Progenitor cell of endocrine pancreas (in vitro differentiated cells): ENCODE measurements around the gene RASGRP1. TPM values are rescaled to one million over a fixed set of nuclear protein-coding genes. Genes with fewer than 3 reads are reported as not detected.

Source experiments
- DNase-seq: peaks from one replicate; pipeline ENCODE4 v3.0.0; 2021; ENCODE audit warnings: low spot score; ENCODE audit not compliant: unreplicated experiment
- H3K27ac Mint-ChIP-seq: 2 replicates; pipeline ENCODE4 v1.8.0; 2021; ENCODE audit warnings: mild to moderate bottlenecking, moderate library complexity, mixed read lengths
- H3K27me3 Mint-ChIP-seq: 2 replicates; pipeline ENCODE4 v1.8.0; 2021; ENCODE audit warnings: mixed read lengths
- H3K36me3 Mint-ChIP-seq: 2 replicates; pipeline ENCODE4 v1.8.0; 2022; ENCODE audit warnings: mixed read lengths; ENCODE audit not compliant: insufficient read depth
- H3K4me1 Mint-ChIP-seq: 2 replicates; pipeline ENCODE4 v1.8.0; 2021; ENCODE audit warnings: low read depth, mixed read lengths
- H3K4me3 Mint-ChIP-seq: 2 replicates; pipeline ENCODE4 v1.8.0; 2021; ENCODE audit warnings: low read depth, mild to moderate bottlenecking, moderate library complexity, mixed read lengths
- H3K9me3 Mint-ChIP-seq: 2 replicates; pipeline ENCODE4 v1.8.0; 2021; ENCODE audit warnings: low read depth, mixed read lengths
- total RNA-seq: library from RNA; stranded (reverse); gene quantifications from 2 replicates; pipeline ENCODE4 v1.2.1, GENCODE V29; 2021
- TF ChIP-seq, protein P1 (sequence below): fragments of 200-600 bp; sonication (generic); IDR thresholded peaks from one replicate; pipeline ENCODE4 v1.5.0; 2021; ENCODE audit warnings: antibody characterized with exemption, mild to moderate bottlenecking; ENCODE audit not compliant: unreplicated experiment

The RASGRP1 gene
- total RNA-seq, 1 donor from 2014 or later, result 1.5 TPM

- peaks cover 15% of the 10 kb centered on the region for H3K27me3 Mint-ChIP-seq
- peaks cover 11% of the 10 kb centered on the region for H3K4me1 Mint-ChIP-seq
Observed at GRCh38 chr15:38453971-38454695, 110.5 kb downstream of the RASGRP1 start, which contains the start of gene FAM98B. FAM98B (plus strand) TSS chr15:38454127; CDS start chr15:38454162, 35 bp downstream.

DNA sequence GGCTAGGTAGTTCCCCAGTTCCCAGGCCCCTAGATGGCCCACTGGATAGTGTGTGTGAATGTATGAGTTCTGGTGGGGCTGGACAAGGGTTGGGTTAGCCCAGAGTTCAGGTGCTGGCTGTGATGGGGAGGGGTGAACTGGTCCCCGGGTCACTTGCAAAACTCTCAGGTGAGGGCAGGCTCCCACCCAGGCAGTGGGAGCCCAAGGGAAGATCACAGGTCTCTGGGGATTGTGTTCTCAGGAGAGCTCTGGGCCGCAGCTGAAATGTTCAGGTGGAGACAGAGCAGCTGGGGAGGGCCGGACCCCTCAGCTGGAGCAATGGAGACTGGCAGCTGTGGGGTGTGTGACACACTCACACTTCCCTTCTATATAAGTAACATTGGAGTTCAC lies 123.5 kb downstream of the RASGRP1 start:
- TF ChIP-seq, protein P1, sequence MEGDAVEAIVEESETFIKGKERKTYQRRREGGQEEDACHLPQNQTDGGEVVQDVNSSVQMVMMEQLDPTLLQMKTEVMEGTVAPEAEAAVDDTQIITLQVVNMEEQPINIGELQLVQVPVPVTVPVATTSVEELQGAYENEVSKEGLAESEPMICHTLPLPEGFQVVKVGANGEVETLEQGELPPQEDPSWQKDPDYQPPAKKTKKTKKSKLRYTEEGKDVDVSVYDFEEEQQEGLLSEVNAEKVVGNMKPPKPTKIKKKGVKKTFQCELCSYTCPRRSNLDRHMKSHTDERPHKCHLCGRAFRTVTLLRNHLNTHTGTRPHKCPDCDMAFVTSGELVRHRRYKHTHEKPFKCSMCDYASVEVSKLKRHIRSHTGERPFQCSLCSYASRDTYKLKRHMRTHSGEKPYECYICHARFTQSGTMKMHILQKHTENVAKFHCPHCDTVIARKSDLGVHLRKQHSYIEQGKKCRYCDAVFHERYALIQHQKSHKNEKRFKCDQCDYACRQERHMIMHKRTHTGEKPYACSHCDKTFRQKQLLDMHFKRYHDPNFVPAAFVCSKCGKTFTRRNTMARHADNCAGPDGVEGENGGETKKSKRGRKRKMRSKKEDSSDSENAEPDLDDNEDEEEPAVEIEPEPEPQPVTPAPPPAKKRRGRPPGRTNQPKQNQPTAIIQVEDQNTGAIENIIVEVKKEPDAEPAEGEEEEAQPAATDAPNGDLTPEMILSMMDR, result no peak
- H3K4me1 Mint-ChIP-seq, result peaks cover 4% of the 10 kb centered on the region
- peaks cover 5% of the 10 kb centered on the region for H3K9me3 Mint-ChIP-seq
- H3K27me3 Mint-ChIP-seq, result peaks cover 29% of the 10 kb centered on the region
- no peak overlapping the region for H3K27ac Mint-ChIP-seq
- H3K36me3 Mint-ChIP-seq, result no peaks in the 10 kb centered on the region
- no peak for DNase-seq
- no peak overlapping the region for H3K4me3 Mint-ChIP-seq

More at GRCh38 chr15:38453971-38454695, 110.5 kb downstream of the RASGRP1 start, which contains the start of gene FAM98B:
- TF ChIP-seq, protein P1, result peak; percentile 14
- peak within 1 kb of the TSS; percentile 99 for H3K27ac Mint-ChIP-seq
- no peaks in the 10 kb centered on the region for H3K9me3 Mint-ChIP-seq
- peak; percentile 86 for DNase-seq
- peaks cover 3% of the 10 kb centered on the region for H3K36me3 Mint-ChIP-seq
- H3K4me3 Mint-ChIP-seq, result peak within 1 kb of the TSS; percentile 97

GRCh38 chr15:38440353-38441129 lies 124.1 kb downstream of the RASGRP1 start:
- no peak overlapping the region for H3K4me3 Mint-ChIP-seq
- H3K27me3 Mint-ChIP-seq, result peaks cover 31% of the 10 kb centered on the region
- TF ChIP-seq, protein P1, result peak; percentile 91
- DNase-seq, result peak; percentile 32
- peak overlapping the region; percentile 51 for H3K27ac Mint-ChIP-seq
- peaks cover 4% of the 10 kb centered on the region for H3K4me1 Mint-ChIP-seq
- H3K36me3 Mint-ChIP-seq, result no peaks in the 10 kb centered on the region
- peaks cover 5% of the 10 kb centered on the region for H3K9me3 Mint-ChIP-seq

Other genes starting within 250 kb of the RASGRP1 start
- 50.8 and 59.3 TPM in 2 replicates for gene FAM98B, start 110.7 kb downstream of the RASGRP1 start, total RNA-seq